PFSK-1 (cell line): ENCODE measurements around the gene PFAS.

Experiments used
- FOXP2 ChIP-seq: optimal IDR thresholded peaks from 2 replicates; pipeline ENCODE3; 2011; ENCODE audit warnings: borderline replicate concordance, control low read depth, inconsistent platforms; ENCODE audit not compliant: insufficient read depth; ENCODE audit errors: extremely low read length, extremely low read depth
- POLR2AphosphoS5 ChIP-seq: IDR thresholded peaks from 2 replicates; pipeline ENCODE4 v1.6.1; 2012; ENCODE audit warnings: low read depth, mild to moderate bottlenecking, control low read depth, low read length, moderate library complexity
- SIN3A ChIP-seq: IDR thresholded peaks from 2 replicates; pipeline ENCODE4 v1.6.1; 2012; ENCODE audit warnings: mild to moderate bottlenecking, low read length, moderate library complexity, borderline replicate concordance; ENCODE audit not compliant: insufficient read depth
- TAF1 ChIP-seq: IDR thresholded peaks from 2 replicates; pipeline ENCODE4 v1.6.1; 2012; ENCODE audit warnings: low read length, control low read depth, borderline replicate concordance; ENCODE audit not compliant: insufficient read depth
- TF ChIP-seq, protein P1 (sequence below), 2 experiments: IDR thresholded peaks; 2 replicates each; pipeline versions ENCODE4 v1.6.1 to v1.8.0; 2011 to 2012; ENCODE audit warnings: low read depth in 2 of 2, low read length in 2 of 2, control low read depth in 1 of 2, inconsistent platforms in 1 of 2, mild to moderate bottlenecking in 1 of 2, moderate library complexity in 1 of 2; ENCODE audit not compliant: insufficient read depth in 1 of 2

The PFAS gene

DNA sequence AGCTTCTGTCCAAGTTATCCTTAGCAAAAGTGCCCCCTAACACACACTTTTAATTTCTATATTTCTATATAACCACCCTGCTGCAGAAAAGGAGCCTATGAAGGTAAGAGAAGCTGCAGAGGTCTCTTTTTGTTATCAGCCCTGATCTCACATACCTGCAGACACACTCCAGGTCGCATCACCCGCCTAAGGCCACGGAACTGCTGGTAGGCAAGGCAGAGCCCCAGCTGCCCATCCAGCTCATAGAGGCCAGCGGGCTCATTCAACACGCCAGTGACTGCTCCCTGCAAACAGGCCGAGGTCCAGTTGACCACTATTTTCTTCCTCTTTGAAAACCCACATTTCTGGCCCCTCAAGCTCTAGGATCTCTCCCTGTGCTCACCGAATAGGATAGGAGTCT is 13.4 kb upstream of the PFAS start:
- no peak for TF ChIP-seq SIN3A
- no peak for TF ChIP-seq TAF1
- TF ChIP-seq FOXP2: no peak
- TF ChIP-seq, protein P1, sequence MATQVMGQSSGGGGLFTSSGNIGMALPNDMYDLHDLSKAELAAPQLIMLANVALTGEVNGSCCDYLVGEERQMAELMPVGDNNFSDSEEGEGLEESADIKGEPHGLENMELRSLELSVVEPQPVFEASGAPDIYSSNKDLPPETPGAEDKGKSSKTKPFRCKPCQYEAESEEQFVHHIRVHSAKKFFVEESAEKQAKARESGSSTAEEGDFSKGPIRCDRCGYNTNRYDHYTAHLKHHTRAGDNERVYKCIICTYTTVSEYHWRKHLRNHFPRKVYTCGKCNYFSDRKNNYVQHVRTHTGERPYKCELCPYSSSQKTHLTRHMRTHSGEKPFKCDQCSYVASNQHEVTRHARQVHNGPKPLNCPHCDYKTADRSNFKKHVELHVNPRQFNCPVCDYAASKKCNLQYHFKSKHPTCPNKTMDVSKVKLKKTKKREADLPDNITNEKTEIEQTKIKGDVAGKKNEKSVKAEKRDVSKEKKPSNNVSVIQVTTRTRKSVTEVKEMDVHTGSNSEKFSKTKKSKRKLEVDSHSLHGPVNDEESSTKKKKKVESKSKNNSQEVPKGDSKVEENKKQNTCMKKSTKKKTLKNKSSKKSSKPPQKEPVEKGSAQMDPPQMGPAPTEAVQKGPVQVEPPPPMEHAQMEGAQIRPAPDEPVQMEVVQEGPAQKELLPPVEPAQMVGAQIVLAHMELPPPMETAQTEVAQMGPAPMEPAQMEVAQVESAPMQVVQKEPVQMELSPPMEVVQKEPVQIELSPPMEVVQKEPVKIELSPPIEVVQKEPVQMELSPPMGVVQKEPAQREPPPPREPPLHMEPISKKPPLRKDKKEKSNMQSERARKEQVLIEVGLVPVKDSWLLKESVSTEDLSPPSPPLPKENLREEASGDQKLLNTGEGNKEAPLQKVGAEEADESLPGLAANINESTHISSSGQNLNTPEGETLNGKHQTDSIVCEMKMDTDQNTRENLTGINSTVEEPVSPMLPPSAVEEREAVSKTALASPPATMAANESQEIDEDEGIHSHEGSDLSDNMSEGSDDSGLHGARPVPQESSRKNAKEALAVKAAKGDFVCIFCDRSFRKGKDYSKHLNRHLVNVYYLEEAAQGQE (IDR thresholded peaks at IDR 0.05; ENCODE audit: insufficient read depth in 1 of 2, low read depth in 2 of 2, low read length in 2 of 2): no peak
- no peak for TF ChIP-seq POLR2AphosphoS5

DNA sequence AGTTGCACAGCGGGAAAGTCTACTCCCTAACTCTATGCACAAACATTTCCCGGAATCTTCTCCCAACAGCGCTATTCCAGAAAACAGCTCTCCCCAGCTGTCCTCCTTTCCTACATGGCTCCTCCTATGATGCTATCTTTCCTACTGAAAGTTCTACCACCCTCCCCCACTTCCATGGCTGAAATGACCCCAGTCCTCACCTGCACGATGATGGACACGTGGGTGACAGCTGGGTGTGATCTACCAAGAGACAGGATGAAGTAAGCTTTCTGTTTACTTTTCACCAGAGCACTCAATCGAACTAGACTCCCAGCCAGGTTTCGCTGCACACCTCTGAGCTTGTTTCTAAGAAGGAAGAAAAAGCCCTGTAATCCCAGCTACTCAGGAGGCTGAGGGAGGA is 11.9 kb upstream of the PFAS start:
- no peak for TF ChIP-seq POLR2AphosphoS5
- TF ChIP-seq FOXP2: peak; percentile 36
- TF ChIP-seq SIN3A: no peak

DNA sequence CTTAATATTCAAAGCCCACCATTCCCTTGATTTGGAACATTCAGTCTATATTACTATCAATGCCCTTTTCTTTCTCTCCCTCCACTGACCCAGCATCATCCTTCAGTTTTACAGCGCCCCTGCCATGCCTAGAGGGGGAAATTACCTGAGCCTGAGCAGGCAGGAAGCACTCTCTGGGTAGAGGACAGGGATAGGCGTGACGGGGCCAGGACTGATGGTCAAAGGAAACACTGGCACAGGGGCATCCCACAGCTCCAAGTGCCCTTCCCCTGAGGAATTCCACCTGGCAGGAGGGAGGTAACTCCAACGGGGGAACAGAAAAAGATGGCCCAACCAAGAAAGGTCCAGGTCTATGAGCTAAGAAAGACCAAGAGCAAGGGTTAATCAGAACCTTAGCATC is 11.2 kb upstream of the PFAS start:
- TF ChIP-seq, protein P1 (IDR thresholded peaks at IDR 0.05; ENCODE audit: insufficient read depth in 1 of 2, low read depth in 2 of 2, low read length in 2 of 2): no peak
- TF ChIP-seq SIN3A: no peak
- TF ChIP-seq POLR2AphosphoS5: no peak
- TF ChIP-seq FOXP2: no peak
- TF ChIP-seq TAF1: no peak

DNA sequence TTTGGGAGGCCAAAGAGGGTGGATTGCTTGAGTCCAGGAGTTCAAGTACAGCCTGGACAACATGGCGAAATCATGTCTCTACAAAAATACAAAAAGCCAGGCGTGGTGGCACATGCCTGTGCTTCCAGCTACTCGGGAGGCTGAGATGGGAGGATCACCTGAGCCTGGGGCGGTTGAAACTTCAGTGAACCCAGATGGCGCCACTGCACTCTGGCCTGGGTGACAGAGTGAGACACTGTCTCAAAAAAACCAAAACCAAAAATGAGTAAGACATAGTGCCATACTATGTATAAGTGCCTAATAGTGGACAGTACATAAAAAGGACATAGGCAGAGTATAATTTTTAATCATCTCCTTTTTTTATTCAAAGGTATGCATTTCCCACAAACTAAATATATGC is 5.3 kb upstream of the PFAS start:
- TF ChIP-seq TAF1: no peak
- TF ChIP-seq, protein P1 (IDR thresholded peaks at IDR 0.05; ENCODE audit: insufficient read depth in 1 of 2, low read depth in 2 of 2, low read length in 2 of 2): no peak

DNA sequence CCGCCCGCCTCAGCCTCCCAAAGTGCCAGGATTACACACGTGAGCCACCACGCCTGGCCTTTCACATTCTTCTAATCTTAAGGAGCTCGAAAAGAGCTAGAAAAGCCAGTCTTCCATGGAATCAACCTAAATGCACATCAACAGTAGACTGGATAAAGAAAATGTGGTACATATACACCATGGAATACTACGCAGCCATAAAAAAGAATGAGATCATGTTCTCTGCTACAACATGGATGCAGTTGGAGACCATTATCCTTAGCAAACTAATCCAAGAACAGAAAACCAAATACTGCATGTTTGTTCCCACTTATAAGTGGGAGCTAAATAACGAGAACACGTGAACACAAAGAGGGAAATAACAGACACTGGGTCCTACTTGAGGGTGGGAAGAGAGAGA is 4.3 kb upstream of the PFAS start:
- TF ChIP-seq TAF1: no peak
- no peak for TF ChIP-seq POLR2AphosphoS5
- TF ChIP-seq, protein P1 (IDR thresholded peaks at IDR 0.05; ENCODE audit: insufficient read depth in 1 of 2, low read depth in 2 of 2, low read length in 2 of 2): no peak
- no peak for TF ChIP-seq SIN3A
- TF ChIP-seq FOXP2: no peak
